Fibroblast of the aortic adventitia (primary cell): ENCODE measurements around the gene TSPAN31. TPM values are rescaled to one million over a fixed set of nuclear protein-coding genes. Genes with fewer than 3 reads are reported as not detected.
"Not testable (repeated sequence)": the region's sequence is repeated elsewhere in the genome, so short reads cannot be mapped to it uniquely, and the experiment has no call there.

Experiments used
- DNase-seq: peaks from one replicate; pipeline ENCODE4 v3.0.0-alpha.2; 2010; ENCODE audit warnings: low read depth
- H3K4me3 ChIP-seq: 2 replicates; pipeline ENCODE4 v1.5.1; 2011; ENCODE audit warnings: low read depth, mild to moderate bottlenecking, control low read depth, low read length, moderate library complexity
- total RNA-seq: library from RNA; depleted of rRNA; stranded (reverse); fragments of >200 nt; gene quantifications from 2 replicates; pipeline ENCODE4 v1.2.3, GENCODE V29; 2012; ENCODE audit warnings: low replicate concordance
- TF ChIP-seq, protein P1 (sequence below): IDR thresholded peaks from 2 replicates; pipeline ENCODE4 v1.5.1; 2011; ENCODE audit warnings: mild to moderate bottlenecking, low read length, control low read depth, inconsistent platforms; ENCODE audit not compliant: insufficient read depth

Gene TSPAN31
- total RNA-seq, 1 donor, result 43.9 TPM

DNA sequence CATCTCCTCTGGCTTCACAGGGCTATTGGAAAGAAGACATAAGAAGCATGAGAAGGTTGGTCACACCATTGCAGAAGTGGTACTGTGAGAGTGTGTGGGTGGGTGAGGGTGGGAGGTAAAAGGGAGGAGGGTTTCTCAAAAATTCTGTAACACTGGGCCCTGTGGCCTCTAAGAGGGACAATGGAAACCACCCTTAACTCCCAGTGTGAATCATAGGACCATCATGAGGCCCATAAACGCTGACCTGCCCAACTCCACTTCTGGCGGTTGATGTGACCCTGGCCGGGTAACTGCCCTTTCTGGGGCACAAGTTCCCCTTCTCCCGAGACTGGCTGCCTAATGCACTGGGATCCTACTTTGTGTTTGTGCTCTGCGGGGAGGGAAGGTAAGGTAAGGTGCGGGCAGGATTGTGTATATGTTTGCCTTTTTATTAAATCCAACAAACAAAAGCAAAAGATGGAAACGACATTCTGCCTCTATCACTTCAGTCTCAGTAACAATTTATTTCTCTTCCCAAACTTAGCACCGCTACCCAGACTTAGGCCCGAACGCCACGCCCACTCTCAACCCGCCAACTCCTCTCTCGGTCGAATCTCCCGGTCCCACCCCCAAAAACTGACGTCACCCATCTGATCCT lies 26.5 kb downstream of the TSPAN31 start:
- H3K4me3 ChIP-seq, result peak overlapping the region; percentile 79
- peak; percentile 91 for DNase-seq
- TF ChIP-seq, protein P1, sequence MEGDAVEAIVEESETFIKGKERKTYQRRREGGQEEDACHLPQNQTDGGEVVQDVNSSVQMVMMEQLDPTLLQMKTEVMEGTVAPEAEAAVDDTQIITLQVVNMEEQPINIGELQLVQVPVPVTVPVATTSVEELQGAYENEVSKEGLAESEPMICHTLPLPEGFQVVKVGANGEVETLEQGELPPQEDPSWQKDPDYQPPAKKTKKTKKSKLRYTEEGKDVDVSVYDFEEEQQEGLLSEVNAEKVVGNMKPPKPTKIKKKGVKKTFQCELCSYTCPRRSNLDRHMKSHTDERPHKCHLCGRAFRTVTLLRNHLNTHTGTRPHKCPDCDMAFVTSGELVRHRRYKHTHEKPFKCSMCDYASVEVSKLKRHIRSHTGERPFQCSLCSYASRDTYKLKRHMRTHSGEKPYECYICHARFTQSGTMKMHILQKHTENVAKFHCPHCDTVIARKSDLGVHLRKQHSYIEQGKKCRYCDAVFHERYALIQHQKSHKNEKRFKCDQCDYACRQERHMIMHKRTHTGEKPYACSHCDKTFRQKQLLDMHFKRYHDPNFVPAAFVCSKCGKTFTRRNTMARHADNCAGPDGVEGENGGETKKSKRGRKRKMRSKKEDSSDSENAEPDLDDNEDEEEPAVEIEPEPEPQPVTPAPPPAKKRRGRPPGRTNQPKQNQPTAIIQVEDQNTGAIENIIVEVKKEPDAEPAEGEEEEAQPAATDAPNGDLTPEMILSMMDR, result no peak

DNA sequence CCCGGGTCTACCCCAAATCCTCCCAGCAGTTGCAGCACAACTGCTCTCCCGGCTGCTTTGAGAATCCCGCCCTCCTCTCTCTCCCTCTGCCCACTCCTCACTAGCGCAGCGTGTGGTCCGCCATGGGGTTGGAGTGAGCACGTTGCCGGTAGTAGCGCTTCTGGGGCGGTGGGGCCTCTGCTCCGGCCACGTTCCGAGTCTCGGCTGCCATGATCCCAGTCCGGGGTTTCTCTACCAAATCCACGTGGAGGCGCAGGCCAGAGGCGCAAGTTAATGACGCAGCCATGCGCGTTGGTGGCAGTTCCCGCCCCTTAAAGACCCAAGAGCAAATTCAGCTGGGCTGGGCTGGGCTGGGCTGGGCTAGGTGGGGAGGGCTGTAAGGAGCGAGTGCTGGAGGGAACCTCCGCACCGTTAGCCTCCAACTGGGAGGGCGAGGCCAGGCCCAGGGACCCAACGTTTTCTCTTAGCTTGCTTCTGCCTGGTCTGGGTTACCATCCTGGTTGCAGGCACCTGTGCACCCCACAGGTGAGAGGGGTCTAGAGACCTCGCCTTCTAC lies 27.1 kb downstream of the TSPAN31 start, which contains the start of gene METTL1:
Gene METTL1, minus strand, starts transcription at position 233 of the 556 bp plus-strand sequence. Its CDS starts 22 bp downstream, at position 211.
- TF ChIP-seq, protein P1, result no peak
- peak within 1 kb of the TSS; percentile 79 for H3K4me3 ChIP-seq
- peak; percentile 96 for DNase-seq

DNA sequence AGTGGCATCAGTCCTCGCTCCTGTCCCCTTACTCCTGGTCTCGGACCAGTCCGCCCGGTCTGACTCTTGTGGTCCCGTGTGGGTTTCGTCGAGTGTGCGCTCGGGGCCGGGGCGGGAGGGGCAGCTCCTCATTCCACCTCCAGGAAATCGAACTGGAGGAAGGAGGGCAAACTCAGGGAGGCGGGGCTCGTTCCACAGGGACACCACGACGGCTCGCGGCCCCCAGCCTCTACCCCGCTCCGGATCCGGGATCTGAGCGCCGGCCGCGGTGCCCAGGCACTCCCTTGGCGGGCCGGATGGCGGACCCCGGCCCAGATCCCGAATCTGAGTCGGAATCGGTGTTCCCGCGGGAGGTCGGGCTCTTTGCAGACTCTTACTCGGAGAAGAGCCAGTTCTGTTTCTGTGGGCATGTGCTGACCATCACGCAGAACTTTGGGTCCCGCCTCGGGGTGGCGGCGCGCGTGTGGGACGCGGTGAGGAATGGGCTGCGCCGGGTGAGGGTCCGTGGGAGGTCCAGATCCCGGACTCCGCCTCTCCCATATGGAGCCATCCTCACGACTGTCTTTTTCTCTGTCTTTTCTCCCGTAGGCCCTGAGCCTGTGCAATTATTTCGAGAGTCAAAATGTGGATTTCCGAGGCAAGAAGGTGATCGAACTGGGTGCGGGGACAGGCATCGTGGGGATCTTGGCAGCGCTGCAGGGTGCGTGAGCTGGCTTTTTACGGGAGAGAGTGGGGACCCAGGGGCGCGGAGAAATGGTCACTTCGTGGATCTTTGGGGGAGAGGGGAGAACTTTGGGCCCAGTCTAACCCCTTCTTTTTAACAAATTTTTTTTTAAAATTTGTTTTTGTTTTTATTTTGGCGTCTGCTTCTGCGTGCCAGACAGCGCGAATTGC lies 27.8 kb downstream of the TSPAN31 start, which contains the start of gene EEF1AKMT3:
Gene EEF1AKMT3, plus strand, starts transcription at position 186 of the 894 bp plus-strand sequence. Its CDS starts 111 bp downstream, at position 297.
- peak; percentile 32 for DNase-seq
- TF ChIP-seq, protein P1, result no peak
- peak within 1 kb of the TSS; percentile 79 for H3K4me3 ChIP-seq

DNA sequence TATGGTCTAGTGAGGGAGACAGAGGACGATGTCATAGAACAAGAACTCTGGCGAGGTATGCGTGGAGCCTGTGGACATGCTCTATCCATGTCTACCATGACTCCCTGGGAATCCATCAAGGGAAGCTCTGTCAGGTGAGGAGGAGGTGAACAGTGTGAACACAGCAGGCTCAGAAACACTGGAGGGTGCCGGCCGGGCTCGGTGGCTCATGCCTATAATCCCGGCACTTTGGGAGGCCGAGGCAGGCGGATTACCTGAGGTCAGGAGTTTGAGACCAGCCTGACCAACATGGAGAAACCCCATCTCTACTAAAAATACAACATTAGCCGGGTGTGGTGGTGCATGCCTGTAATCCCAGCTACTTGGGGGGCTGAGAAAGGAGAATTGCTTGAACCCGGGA lies 29.8 kb downstream of the TSPAN31 start:
- DNase-seq, H3K4me3 ChIP-seq: not testable (repeated sequence)

DNA sequence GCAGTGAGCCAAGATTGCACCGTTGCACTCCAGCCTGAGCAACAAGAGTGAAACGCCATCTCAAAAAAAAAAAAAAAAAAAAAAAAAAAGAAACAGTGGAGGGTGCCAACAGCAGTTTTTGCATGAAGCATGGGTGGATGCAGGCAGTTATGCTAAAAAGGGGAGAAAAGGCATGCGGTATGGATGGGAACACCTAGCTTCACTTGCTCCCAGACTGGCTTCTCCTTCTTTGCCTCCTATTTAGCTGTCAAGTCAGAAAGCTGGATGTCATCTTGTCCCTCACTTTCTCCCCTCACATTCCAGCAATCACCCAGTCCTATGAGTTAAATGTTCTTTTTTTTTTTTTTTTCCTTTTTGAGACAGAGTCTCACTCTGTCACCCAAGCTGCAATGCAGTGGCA lies 30.2 kb downstream of the TSPAN31 start:
- no peak overlapping the region for H3K4me3 ChIP-seq
- TF ChIP-seq, protein P1, result no peak
- no peak for DNase-seq

DNA sequence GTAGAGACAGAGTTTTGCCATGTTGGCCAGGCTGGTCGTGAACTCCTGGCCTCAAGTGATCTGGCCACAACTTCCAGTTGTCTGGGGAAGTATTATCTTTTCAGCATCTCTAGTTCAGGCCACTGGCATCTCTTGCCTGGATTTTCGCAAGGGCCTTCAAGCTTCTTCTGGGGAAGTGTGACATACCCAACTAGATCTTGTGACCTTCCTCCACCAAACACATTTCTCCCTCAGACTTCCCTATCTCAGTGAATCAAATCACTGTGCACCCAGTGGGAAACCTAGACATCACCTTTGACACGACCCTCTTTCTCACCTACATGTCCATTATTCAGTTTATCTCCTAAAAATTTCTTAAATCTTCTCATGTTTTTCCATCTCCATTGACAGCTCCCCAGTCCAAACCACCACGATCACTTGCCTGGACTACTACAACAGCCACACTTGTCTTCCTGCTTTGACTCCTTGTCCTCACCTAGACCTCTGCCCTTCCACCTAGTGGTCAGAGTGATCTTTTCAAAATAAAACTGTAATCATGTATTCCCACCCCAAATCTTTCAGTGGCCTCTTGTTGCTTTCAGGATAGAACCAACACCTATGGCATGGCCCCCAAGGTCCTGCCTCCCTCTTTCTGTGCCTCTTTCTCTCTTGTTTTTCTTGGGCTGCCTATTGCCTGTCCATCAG lies 30.9 kb downstream of the TSPAN31 start:
- TF ChIP-seq, protein P1, result no peak
- no peak for DNase-seq
- H3K4me3 ChIP-seq, result no peak overlapping the region
